Activated naive CD4-positive, alpha-beta T cell treated with anti-CD3 and anti-CD28 coated beads for 36 hours (primary cell): ENCODE measurements around the gene USE1. TPM values are rescaled to one million over a fixed set of nuclear protein-coding genes. Genes with fewer than 3 reads are reported as not detected.

Experiments used
- CTCF ChIA-PET: fragments of 350-600 bp; sonication (Branson Sonifier 250); formaldehyde crosslinking; loops from one replicate; lab custom pipeline; 2021; ENCODE audit warnings: antibody characterized with exemption; lab: Charles Lee
- DNase-seq: peaks from one replicate; pipeline ENCODE4 v3.0.0-alpha.2; 2020
- H3K27ac Mint-ChIP-seq: one replicate; pipeline ENCODE4 v1.8.0; 2021; ENCODE audit warnings: mild to moderate bottlenecking, mixed read lengths
- H3K27me3 Mint-ChIP-seq: one replicate; pipeline ENCODE4 v1.8.0; 2021; ENCODE audit warnings: low read depth, mixed read lengths
- H3K36me3 Mint-ChIP-seq: one replicate; pipeline ENCODE4 v1.8.0; 2021; ENCODE audit warnings: low read depth, mixed read lengths
- H3K4me1 Mint-ChIP-seq: one replicate; pipeline ENCODE4 v1.8.0; 2021; ENCODE audit warnings: low read depth, mixed read lengths
- H3K4me3 Mint-ChIP-seq: one replicate; pipeline ENCODE4 v1.8.0; 2021; ENCODE audit warnings: mild to moderate bottlenecking, moderate library complexity, mixed read lengths
- H3K9me3 Mint-ChIP-seq: one replicate; pipeline ENCODE4 v1.8.0; 2021; ENCODE audit warnings: mixed read lengths
- intact Hi-C: fragments of 100-400 bp; cut with micrococcal nuclease; formaldehyde crosslinking; loops from one replicate; pipeline ENCODE4 v1.15.1; 2023
- total RNA-seq, 2 experiments: library from RNA; stranded (reverse); gene quantifications; one replicate each; pipeline ENCODE4 v1.2.3, GENCODE V29; 2021

Gene USE1
- total RNA-seq, 2 experiments from 2014 or later = 24.7 to 25.3 TPM

- H3K27ac Mint-ChIP-seq = peak overlapping the region; percentile 85
- no peaks in the 10 kb centered on the region for H3K27me3 Mint-ChIP-seq
- DNase-seq = no peak
- intact Hi-C loops = loop anchor here (2.0 to 5.0 kb wide), 2 partner anchors 192 to 439 kb away; partner anchors contain the start of genes HAUS8, MYO9B and SIN3B
- H3K4me1 Mint-ChIP-seq = peaks cover 20% of the 10 kb centered on the region
- peak overlapping the region; percentile 87 for H3K4me3 Mint-ChIP-seq
- H3K9me3 Mint-ChIP-seq = no peaks in the 10 kb centered on the region
- peaks cover 9% of the 10 kb centered on the region for H3K36me3 Mint-ChIP-seq
- CTCF ChIA-PET = interaction anchor here (0.8 to 5.3 kb wide), 6 partner anchors 9 to 119 kb away, joined by 3 to 38 read pairs (median 4); partner anchors contain the start of gene ANKLE1
Measured at GRCh38 chr19:17266589-17266974, 51.4 kb downstream of the USE1 start.

GRCh38 chr19:17266975-17267788 lies 52.0 kb downstream of the USE1 start, which contains the start of gene BABAM1:
Gene BABAM1, plus strand, starts transcription at chr19:17267443. Its CDS starts 1,364 bp downstream, at chr19:17268807.
- Mint-ChIP-seq H3K27me3 (no peaks in the 10 kb centered on the region), H3K9me3 (no peaks in the 10 kb centered on the region), H3K4me3 (peak within 1 kb of the TSS; percentile 87), H3K27ac (peak within 1 kb of the TSS; percentile 85), H3K36me3 (peaks cover 9% of the 10 kb centered on the region), H3K4me1 (peaks cover 20% of the 10 kb centered on the region)
- DNase-seq = peak; percentile 99
- intact Hi-C loops = loop anchor here (1.0 to 5.0 kb wide), 8 partner anchors 21 to 440 kb away; partner anchors contain the start of genes GTPBP3, HAUS8, MRPL34 and MYO9B
- CTCF ChIA-PET = interaction anchor here (0.5 to 5.3 kb wide), 9 partner anchors 9 to 212 kb away, joined by 3 to 38 read pairs (median 3); partner anchors contain the start of genes ANKLE1 and DDA1

- intact Hi-C loops = loop anchor here (5.0 kb wide), 1 partner anchor 441 kb away; the partner anchor contains the start of gene SIN3B
- CTCF ChIA-PET = interaction anchor here (0.6 to 0.7 kb wide), 3 partner anchors 34 to 554 kb away, joined by 3 to 4 read pairs (median 3); partner anchors contain the start of gene CCDC194
- H3K27me3 Mint-ChIP-seq = no peaks in the 10 kb centered on the region
Measured at GRCh38 chr19:17268754-17269153, 53.6 kb downstream of the USE1 start.

More at GRCh38 chr19:17268754-17269153, 53.6 kb downstream of the USE1 start:
- DNase-seq = no peak
- no peak overlapping the region for H3K27ac Mint-ChIP-seq
- H3K4me3 Mint-ChIP-seq = peak overlapping the region; percentile 41
- no peaks in the 10 kb centered on the region for H3K9me3 Mint-ChIP-seq
- H3K4me1 Mint-ChIP-seq = peaks cover 20% of the 10 kb centered on the region
- peaks cover 12% of the 10 kb centered on the region for H3K36me3 Mint-ChIP-seq

Other genes with a start within 250 kb of the USE1 start
- gene CPAMD8, start 188.5 kb upstream of the USE1 start, total RNA-seq = under 1 TPM; 0.41 to 0.44 TPM
- 10 to 100 TPM; 47.3 to 48.8 TPM for gene HAUS8, start 139.9 kb upstream of the USE1 start, total RNA-seq
- gene MYO9B, start 139.6 kb upstream of the USE1 start, total RNA-seq = 10 to 100 TPM; 73.1 to 78.6 TPM
- 1 to 10 TPM; 8.7 to 9.3 TPM for gene OCEL1, start 10.9 kb downstream of the USE1 start, total RNA-seq
- gene NR2F6, start 30.6 kb downstream of the USE1 start, total RNA-seq = 1 to 10 TPM; 5.3 to 6.0 TPM
- gene USHBP1, start 49.4 kb downstream of the USE1 start, total RNA-seq = under 1 TPM in 1 of 2 experiments, not detected in 1; 0.20 TPM
- 100 to 1,000 TPM; 108 to 109 TPM for gene BABAM1, start 52.1 kb downstream of the USE1 start, total RNA-seq
- 1 to 10 TPM; 8.6 to 8.8 TPM for gene ANKLE1, start 66.5 kb downstream of the USE1 start, total RNA-seq
- 1 to 10 TPM; 4.1 to 4.4 TPM for gene ABHD8, start 88.1 kb downstream of the USE1 start, total RNA-seq
- gene MRPL34, start 90.5 kb downstream of the USE1 start, total RNA-seq = 10 to 100 TPM; 84.2 to 92.2 TPM
- 10 to 100 TPM; 26.2 to 28.6 TPM for gene DDA1, start 94.2 kb downstream of the USE1 start, total RNA-seq
- gene ANO8, start 119.5 kb downstream of the USE1 start, total RNA-seq = 1 to 10 TPM; 3.4 to 3.8 TPM
- gene GTPBP3, start 122.2 kb downstream of the USE1 start, total RNA-seq = 10 to 100 TPM; 36.8 to 45.7 TPM
- not detected for gene PLVAP, start 162.0 kb downstream of the USE1 start, total RNA-seq
- gene CCDC194, start 178.8 kb downstream of the USE1 start, total RNA-seq = under 1 TPM; 0.83 to 0.89 TPM
- gene BST2, start 190.3 kb downstream of the USE1 start, total RNA-seq = 100 to 1,000 TPM; 117 to 121 TPM
- 10 to 100 TPM; 29.3 to 32.1 TPM for gene MVB12A, start 204.7 kb downstream of the USE1 start, total RNA-seq
- not detected for gene TMEM221, start 233.3 kb downstream of the USE1 start, total RNA-seq
- gene NXNL1, start 245.6 kb downstream of the USE1 start, total RNA-seq = not detected